Mesodermal cell (in vitro differentiated cells): ENCODE measurements around the gene ANXA9.

ENCODE experiments used
- H3K27ac ChIP-seq: 2 replicates; pipeline ENCODE4 v1.7.0; 2013; ENCODE audit warnings: mild to moderate bottlenecking, low read depth, low read length, moderate library complexity; ENCODE audit not compliant: severe bottlenecking
- H3K36me3 ChIP-seq: 2 replicates; pipeline ENCODE4 v1.7.1; 2013; ENCODE audit warnings: mild to moderate bottlenecking, low read length, moderate library complexity; ENCODE audit not compliant: control insufficient read depth, insufficient read depth
- H3K4me1 ChIP-seq: one replicate; pipeline ENCODE4 v1.7.1; 2013; ENCODE audit warnings: mild to moderate bottlenecking, low read length; ENCODE audit not compliant: insufficient read depth, control insufficient read depth, poor library complexity, severe bottlenecking
- H3K4me3 ChIP-seq: 2 replicates; pipeline ENCODE4 v1.7.0; 2013; ENCODE audit warnings: low read length, control low read depth, mild to moderate bottlenecking; ENCODE audit not compliant: insufficient read depth, poor library complexity, severe bottlenecking; ENCODE audit errors: extremely low read depth
- H3K9me3 ChIP-seq: 2 replicates; pipeline ENCODE4 v1.7.1; 2013; ENCODE audit warnings: mild to moderate bottlenecking, low read length, moderate library complexity; ENCODE audit not compliant: control insufficient read depth
- WGBS, 2 experiments: methylation state at CpG; one replicate each; pipeline ENCODE4 v1.1.5; 2013; ENCODE audit warnings: missing lambda C conversion rate in 2 of 2; ENCODE audit not compliant: insufficient coverage in 2 of 2; 5-methylcytosine and 5-hydroxymethylcytosine counted together

ANXA9 gene

DNA sequence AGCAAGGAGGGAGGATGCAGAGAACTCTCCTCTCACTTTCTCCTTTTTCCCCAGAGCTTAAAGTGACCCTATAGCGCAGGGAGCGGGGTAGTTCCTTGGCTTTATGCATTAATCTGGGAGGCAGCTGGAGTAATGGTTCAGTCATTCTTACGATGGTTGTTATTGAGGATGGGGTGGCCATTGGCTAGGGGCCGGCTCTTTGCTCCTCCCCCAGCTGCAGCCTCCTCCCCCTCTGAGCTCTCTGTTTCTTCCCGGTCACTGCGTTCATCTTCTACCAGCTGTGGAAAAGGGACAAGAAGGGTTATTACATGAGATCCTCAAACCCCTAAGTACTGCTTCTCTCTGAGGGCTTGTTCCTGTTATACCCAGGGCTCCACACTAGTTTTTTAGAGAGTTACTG, 16.1 kb upstream of the ANXA9 start:
- Histone ChIP-seq H3K36me3 (peaks cover 92% of the 10 kb centered on the region), H3K4me3 (no peak overlapping the region), H3K4me1 (peaks cover 3% of the 10 kb centered on the region), H3K27ac (no peak overlapping the region), H3K9me3 (no peaks in the 10 kb centered on the region)
- WGBS, 2 experiments, result 100% methylated on average over 3 of the region's 6 CpGs; no CpG with 5 or more reads in 1 of the 2 experiments

DNA sequence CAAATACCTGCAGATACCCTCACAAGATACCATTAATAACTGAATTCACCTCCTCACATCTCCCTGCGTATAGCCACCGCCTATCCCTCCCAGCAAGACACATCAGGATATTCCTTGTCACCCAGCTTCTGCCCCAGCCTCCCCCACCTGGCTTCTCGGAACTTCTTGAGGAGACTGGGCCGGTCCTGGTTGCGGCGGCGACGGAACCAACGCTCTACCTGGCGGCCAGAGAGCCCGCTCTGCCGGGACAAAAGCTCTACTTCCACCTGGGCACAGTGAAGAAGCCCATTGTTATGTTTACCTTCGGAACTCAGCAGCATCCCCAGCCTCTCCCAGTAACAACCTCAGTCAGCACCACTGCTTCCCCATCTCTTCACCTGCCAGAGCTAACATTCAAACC, 14.2 kb upstream of the ANXA9 start:
- Histone ChIP-seq H3K27ac (no peak overlapping the region), H3K4me1 (peaks cover 22% of the 10 kb centered on the region), H3K9me3 (no peaks in the 10 kb centered on the region), H3K36me3 (peaks cover 74% of the 10 kb centered on the region), H3K4me3 (no peak overlapping the region)
- WGBS, 2 experiments, result 94 to 96% methylated on average over 11 to 13 of the region's 13 CpGs

DNA sequence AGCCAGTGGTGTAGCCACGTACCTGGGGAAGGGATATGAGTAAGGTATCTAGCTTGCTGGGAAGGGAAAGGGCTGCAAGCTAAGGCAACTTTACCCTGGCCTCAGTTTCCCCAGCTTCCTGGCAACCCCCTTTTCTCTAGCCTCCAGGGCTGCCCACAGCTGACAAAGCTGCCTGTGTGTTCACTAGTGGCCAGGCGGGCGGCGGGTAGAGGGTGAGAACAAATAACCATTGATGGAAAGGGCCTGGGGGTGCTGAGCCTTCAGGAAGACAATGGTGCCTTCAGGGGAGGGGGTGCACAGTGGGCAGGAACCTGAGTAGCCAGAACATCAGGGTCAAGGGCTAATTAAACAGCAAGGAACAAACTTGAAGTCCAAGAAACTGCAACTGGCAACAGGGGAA, 13.6 kb upstream of the ANXA9 start:
- peaks cover 26% of the 10 kb centered on the region for H3K4me1 ChIP-seq
- no peaks in the 10 kb centered on the region for H3K9me3 ChIP-seq
- H3K4me3 ChIP-seq, result no peak overlapping the region
- H3K27ac ChIP-seq, result no peak overlapping the region
- H3K36me3 ChIP-seq, result peaks cover 70% of the 10 kb centered on the region
- 96 to 100% methylated on average over 4 of the region's 4 CpGs for WGBS, 2 experiments

DNA sequence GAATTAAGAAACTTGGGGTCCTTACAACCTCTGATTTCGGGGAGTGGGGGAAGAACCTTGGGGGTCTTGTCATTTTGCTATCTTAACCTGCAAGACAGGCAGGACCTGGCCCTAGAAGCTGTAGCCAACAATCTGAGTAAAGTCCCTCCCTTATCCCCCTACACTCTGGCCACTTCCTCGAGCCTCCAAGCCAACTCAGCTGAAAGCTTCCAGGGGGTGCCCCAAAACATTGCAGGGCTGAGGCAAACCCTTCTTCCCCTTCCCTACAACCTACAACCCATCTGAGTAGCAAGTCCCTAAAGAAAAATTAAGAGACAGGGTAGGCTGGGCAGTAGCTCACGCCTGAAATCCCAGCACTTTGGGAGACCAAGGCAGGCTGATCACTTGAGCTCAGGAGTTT, 12.5 kb upstream of the ANXA9 start:
- H3K4me3 ChIP-seq, result no peak overlapping the region
- peaks cover 59% of the 10 kb centered on the region for H3K36me3 ChIP-seq
- H3K27ac ChIP-seq, result no peak overlapping the region
- H3K4me1 ChIP-seq, result peaks cover 26% of the 10 kb centered on the region
- no peaks in the 10 kb centered on the region for H3K9me3 ChIP-seq
- 88 to 94% methylated on average over 2 to 3 of the region's 3 CpGs for WGBS, 2 experiments

DNA sequence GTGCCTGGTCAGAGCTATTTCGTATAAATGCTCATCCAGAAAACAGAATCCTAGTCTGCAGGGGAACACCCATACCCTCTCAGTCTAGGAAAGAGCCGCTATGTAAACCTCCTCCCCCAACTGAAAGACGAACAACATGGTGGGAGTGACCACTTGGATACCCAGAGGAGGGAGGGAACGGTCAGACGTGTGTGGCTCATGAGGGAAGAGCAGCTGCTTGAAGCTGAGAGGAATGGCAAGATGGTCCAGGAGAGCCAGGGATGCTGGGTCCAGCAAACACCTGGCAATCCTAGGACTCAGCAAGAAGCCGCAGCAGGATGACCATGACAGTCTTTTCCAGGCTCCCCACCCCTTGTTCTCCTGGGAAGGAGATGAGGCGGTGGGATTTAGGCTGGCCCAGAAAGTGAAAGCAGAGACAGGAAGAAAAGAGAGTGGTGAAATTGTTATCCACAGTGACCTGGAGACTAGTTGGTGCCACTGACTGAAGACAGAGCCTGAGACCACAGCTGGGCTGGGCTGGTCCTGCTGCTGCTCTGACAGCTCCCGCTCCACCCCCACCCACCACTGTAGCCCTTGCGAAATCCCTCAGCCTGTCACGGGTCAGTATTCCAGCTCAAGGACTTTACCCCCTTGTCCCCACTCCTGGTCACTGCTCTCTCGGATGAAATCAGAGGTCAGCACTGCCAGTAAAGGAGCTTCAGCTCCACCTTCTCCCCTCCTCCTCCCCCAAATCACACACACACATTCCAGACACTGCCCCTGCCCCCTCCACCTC, 11.1 kb upstream of the ANXA9 start:
- H3K4me3 ChIP-seq, result no peak overlapping the region
- 55 to 70% methylated on average over 6 to 11 of the region's 11 CpGs for WGBS, 2 experiments

DNA sequence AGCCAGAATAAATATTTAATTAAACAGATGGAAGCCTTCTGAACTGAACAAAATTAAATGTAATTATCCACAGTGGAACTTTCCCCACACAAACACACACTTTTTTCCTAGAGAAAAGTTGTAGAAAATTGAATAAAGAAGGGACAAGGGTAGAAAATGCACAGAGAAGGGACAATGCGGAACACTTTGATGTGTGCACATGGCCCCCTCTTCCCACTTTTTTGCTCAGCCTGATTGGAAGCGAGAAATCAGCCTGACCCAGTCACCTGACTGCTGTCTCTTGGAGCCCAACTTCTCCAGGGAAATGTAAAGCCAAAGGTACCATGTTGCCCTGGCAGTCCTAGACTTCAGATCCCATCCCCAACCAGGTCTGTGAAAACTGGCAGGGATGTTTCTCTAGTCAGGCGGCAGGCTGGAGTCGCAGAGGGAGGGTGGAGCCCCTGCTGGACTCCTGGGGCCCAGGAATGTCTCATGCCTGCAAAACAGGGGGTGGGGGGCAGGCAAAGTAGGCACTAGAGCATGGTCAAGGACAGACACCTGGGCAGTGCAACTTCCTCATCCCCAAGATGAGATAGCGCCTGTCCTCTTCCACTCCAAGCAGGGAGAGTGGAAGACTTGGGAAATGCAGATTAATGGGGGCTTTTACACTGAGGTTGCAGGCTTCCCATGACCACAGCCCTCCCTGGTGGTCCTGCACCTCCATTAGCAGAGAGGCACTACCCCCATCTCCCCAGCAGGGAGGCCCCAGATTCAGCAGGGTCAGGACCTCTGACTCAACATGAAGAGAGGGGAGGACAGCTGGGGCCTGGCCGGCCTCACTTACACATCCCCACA, 10.3 kb upstream of the ANXA9 start:
- peak overlapping the region; percentile 78 for H3K4me3 ChIP-seq
- H3K27ac ChIP-seq, result peak overlapping the region; percentile 0
- H3K9me3 ChIP-seq, result no peaks in the 10 kb centered on the region
- H3K4me1 ChIP-seq, result peaks cover 35% of the 10 kb centered on the region
- 21 to 55% methylated on average over 2 to 3 of the region's 6 CpGs for WGBS, 2 experiments
- H3K36me3 ChIP-seq, result peaks cover 38% of the 10 kb centered on the region

More for the DNA sequence above, 11.1 kb upstream of the ANXA9 start:
- peak overlapping the region; percentile 0 for H3K27ac ChIP-seq
- H3K36me3 ChIP-seq, result peaks cover 46% of the 10 kb centered on the region
- no peaks in the 10 kb centered on the region for H3K9me3 ChIP-seq
- peaks cover 29% of the 10 kb centered on the region for H3K4me1 ChIP-seq

DNA sequence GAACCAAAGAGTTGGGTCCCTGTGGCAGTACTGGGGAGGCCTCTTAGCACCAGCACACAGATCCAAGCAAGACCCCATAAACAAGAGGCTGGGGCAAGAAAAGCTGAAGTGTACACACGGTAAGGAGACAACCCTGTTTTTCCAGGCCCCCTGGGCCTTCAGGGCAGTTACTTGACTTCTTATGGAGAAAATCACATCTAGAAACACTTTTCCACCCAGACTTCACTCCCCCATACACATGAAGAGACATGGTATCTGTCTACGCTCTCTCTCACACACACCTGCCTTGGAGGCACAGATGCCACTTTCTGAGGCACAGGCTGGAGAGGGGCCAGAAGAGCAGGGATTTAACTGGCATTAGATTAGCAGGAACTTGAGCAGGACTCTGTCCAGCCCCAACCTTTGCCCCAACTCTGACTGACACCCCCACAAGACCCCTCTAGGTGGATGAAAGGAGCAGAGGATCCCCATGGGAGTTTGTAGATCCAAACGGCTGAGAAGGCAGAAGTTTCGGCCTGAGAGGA, 9.6 kb upstream of the ANXA9 start:
- peak overlapping the region; percentile 0 for H3K27ac ChIP-seq
- H3K4me1 ChIP-seq, result peaks cover 41% of the 10 kb centered on the region
- no peaks in the 10 kb centered on the region for H3K9me3 ChIP-seq
- 44 to 57% methylated on average over 2 to 3 of the region's 4 CpGs for WGBS, 2 experiments
- peak overlapping the region; percentile 78 for H3K4me3 ChIP-seq
- peaks cover 31% of the 10 kb centered on the region for H3K36me3 ChIP-seq

DNA sequence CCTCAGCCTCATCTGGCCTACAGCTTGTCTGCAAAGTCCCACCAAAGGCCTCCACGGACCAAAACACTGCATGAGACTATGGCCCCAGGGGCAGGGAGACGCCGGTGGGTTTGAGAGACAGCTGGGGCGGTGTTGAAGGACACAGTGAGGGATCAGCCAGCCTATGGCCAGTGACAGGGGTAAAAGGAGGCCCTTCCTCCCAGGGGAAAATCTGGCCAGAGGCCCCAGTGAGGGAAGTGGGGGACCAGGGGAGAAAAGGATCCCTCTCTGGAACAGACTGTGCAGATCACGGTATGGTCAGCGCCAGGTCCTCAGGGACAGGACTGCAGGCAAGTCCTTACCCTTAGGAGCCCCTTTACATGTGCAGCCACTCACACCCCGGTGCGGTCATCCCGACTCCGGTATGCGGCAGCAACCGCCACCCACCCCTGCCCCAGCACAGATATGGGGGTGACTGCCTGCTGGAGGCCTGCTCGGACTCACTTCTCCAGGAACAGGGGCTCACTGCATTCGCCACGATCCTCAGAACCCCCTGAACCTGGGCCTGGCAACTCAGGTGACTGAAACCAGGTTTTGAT, 8.7 kb upstream of the ANXA9 start:
- Histone ChIP-seq H3K4me3 (peak overlapping the region; percentile 78), H3K36me3 (peaks cover 23% of the 10 kb centered on the region), H3K27ac (peak overlapping the region; percentile 71), H3K4me1 (peaks cover 46% of the 10 kb centered on the region), H3K9me3 (no peaks in the 10 kb centered on the region)
- WGBS, 2 experiments, result 17 to 22% methylated on average over 11 to 15 of the region's 15 CpGs

DNA sequence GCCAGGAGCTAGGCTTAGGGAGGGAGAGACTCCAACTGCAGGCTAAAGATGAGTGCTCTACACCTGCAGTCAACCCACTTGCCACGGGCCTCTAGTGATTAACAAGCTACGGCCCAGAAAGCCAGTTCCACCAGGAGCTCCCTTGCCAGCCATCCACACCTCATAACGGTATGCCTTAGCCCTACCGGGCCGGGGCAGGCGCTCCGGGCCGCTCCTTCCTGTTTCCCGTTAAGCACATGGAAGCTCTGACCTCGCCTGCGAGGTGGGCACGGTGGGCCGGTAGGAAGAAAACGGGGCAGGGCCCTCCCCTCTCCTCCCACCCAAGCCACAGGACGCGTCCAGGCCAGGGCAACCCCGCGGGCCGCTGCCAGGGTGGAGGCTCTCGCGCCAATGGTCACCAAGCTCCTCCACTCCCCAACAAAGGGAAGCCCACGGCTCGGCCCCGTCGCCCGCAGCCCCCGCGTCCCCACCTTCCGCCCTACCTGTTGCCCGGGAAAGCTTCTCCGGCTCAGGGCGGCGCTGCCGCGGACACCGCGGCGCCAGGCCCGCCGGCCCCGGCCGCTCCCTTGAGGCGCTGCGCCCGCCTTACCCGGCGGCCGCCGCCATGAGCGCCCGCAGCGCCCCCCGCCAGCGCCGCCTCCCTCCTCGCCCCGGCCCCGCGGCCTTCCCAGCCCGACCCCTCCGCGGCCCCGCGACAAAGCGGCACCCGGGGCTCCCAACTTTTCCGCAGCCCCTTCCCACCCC, 8.1 kb upstream of the ANXA9 start:
- Histone ChIP-seq H3K9me3 (no peaks in the 10 kb centered on the region), H3K27ac (peak overlapping the region; percentile 74), H3K4me3 (peak overlapping the region; percentile 78), H3K4me1 (peaks cover 46% of the 10 kb centered on the region), H3K36me3 (peaks cover 16% of the 10 kb centered on the region)
- WGBS, 2 experiments, result 0% methylated on average over 14 to 54 of the region's 67 CpGs
